Measurements from ENCODE around the gene PRR7.

PRR7 gene

DNA sequence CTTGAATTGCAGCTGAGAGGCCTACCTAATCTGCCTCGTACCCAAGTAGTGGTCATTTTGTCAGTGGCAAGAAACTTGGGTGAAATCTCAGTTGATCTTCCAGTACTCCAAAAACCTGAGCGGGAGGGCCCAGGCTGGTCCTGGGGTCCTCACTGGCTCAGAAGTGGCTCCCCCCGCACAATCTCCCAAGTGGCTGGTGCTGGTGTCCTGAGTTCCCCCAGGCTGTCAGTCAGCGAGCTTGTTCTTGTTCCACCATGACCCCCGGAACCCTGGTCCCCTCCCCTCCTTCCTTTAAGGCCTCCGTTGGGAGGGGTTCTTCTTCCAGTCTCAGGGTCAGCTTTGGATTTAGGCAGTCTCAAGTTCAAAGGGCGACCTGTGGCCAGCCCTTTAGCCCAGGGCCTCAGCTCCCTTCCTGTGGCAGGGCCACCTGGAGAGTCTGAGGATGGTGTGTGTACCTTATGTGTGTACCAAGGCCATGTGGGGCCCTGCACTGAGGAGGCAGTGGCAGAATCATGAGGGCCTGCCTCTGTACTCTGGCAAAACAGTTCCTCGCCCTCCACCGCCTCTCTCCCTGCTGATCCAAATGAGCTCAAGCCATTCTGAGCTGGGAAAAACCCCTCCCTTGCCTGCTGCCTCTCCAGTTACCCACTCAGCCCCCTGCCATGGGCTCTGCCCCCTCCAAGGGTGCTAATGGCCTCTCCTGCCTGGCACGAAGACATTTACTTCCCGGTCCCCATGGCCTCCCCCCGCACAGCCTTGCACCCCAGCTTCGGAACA, 31.3 kb downstream of the PRR7 start:
- H3K4me3 ChIP-seq (ENCODE audit: low read length): no peak overlapping the region
- H3F3A ChIP-seq (ENCODE audit: insufficient read depth, low read length): no peaks in the 10 kb centered on the region
- H3K79me2 ChIP-seq (ENCODE audit: low read length): no peaks in the 10 kb centered on the region
- H3K9me2 ChIP-seq (replicated peaks; ENCODE audit: insufficient read depth, low read length): no peaks in the 10 kb centered on the region
- no peaks in the 10 kb centered on the region for H3K36me3 ChIP-seq (replicated peaks; ENCODE audit: insufficient read depth, low read length)
- no peak for DNase-seq
- TF ChIP-seq EZH2phosphoT487 (IDR thresholded peaks at IDR 0.05; ENCODE audit: low read length) (no peak), EZH2 (optimal IDR thresholded peaks at IDR 0.05; ENCODE audit: low read depth, low read length) (no peak)
- TF ChIP-seq, protein P1, sequence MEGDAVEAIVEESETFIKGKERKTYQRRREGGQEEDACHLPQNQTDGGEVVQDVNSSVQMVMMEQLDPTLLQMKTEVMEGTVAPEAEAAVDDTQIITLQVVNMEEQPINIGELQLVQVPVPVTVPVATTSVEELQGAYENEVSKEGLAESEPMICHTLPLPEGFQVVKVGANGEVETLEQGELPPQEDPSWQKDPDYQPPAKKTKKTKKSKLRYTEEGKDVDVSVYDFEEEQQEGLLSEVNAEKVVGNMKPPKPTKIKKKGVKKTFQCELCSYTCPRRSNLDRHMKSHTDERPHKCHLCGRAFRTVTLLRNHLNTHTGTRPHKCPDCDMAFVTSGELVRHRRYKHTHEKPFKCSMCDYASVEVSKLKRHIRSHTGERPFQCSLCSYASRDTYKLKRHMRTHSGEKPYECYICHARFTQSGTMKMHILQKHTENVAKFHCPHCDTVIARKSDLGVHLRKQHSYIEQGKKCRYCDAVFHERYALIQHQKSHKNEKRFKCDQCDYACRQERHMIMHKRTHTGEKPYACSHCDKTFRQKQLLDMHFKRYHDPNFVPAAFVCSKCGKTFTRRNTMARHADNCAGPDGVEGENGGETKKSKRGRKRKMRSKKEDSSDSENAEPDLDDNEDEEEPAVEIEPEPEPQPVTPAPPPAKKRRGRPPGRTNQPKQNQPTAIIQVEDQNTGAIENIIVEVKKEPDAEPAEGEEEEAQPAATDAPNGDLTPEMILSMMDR (IDR thresholded peaks at IDR 0.05; ENCODE audit: low read length): no peak
- no peaks in the 10 kb centered on the region for H4K20me1 ChIP-seq (ENCODE audit: insufficient read depth, low read length)
- no peak overlapping the region for H3K4me2 ChIP-seq (ENCODE audit: low read depth, low read length)
- H2AFZ ChIP-seq (ENCODE audit: low read length): no peak overlapping the region
- peaks cover 12% of the 10 kb centered on the region for H3K27me3 ChIP-seq (replicated peaks; ENCODE audit: insufficient read depth, low read length)
- H3K9me3 ChIP-seq (replicated peaks; ENCODE audit: insufficient read depth, low read length): no peaks in the 10 kb centered on the region
- H3K4me1 ChIP-seq (ENCODE audit: low read length): no peaks in the 10 kb centered on the region
- H3K9ac ChIP-seq (ENCODE audit: low read length): no peak overlapping the region
- no peak overlapping the region for H3K27ac ChIP-seq (ENCODE audit: low read length)

DNA sequence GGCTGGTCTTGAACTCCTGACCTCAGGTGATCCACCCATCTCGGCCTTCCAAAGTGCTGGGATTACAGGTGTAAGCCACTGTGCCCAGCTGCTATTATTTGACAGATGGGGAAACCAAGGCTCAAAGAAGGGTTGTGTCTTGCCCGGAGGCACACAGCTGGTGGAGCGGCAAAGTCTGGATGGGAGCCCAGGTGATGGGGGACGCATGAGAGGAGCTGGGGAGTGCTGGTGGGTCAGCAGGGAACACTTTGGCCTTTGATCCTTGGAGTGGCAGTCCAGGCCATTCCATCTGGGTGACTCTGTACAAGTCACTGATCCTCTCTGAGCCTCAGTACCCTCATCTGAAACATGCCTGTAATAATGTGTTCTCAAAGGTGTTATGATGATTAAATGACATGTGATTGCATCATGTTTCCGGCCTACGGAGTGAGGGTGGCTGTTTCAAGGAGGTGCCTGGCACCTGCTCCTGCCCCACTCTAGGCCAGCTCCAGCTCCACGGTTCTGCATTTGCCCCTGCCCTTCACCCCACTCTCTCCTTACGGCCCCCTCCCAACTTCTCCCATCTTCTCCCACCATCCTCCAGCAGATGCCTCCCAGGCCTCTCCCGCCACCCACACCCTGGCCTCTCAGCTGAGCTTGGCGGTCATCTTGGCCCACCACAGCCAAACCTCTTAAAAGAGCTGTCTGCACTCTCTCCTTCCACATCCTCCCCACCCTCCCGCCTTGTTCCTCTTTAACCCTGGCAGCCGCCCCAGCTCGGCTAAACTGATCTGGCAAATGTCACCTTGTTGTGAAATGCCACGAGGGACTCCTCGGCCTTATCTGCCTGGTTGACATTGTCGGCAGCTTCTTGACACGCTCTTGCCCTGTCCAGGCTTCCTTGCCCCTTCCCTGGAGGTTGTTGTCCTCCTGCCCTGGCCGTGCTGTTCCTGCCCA, 32.4 kb downstream of the PRR7 start:
- no peak overlapping the region for H3K27ac ChIP-seq (ENCODE audit: low read length)
- H3K4me1 ChIP-seq (ENCODE audit: low read length): no peaks in the 10 kb centered on the region
- no peak for DNase-seq
- no peak overlapping the region for H3K4me3 ChIP-seq (ENCODE audit: low read length)
- H3K4me2 ChIP-seq (ENCODE audit: low read depth, low read length): no peak overlapping the region
- H3F3A ChIP-seq (ENCODE audit: insufficient read depth, low read length): no peaks in the 10 kb centered on the region
- no peaks in the 10 kb centered on the region for H3K9me3 ChIP-seq (replicated peaks; ENCODE audit: insufficient read depth, low read length)
- H3K9ac ChIP-seq (ENCODE audit: low read length): no peak overlapping the region
- H3K27me3 ChIP-seq (replicated peaks; ENCODE audit: insufficient read depth, low read length): peaks cover 10% of the 10 kb centered on the region
- H3K36me3 ChIP-seq (replicated peaks; ENCODE audit: insufficient read depth, low read length): no peaks in the 10 kb centered on the region
- H2AFZ ChIP-seq (ENCODE audit: low read length): no peak overlapping the region
- TF ChIP-seq, protein P1 (IDR thresholded peaks at IDR 0.05; ENCODE audit: low read length): no peak
- TF ChIP-seq EZH2phosphoT487 (IDR thresholded peaks at IDR 0.05; ENCODE audit: low read length) (no peak), EZH2 (optimal IDR thresholded peaks at IDR 0.05; ENCODE audit: low read depth, low read length) (no peak)
- no peaks in the 10 kb centered on the region for H3K9me2 ChIP-seq (replicated peaks; ENCODE audit: insufficient read depth, low read length)
- H4K20me1 ChIP-seq (ENCODE audit: insufficient read depth, low read length): no peaks in the 10 kb centered on the region
- no peaks in the 10 kb centered on the region for H3K79me2 ChIP-seq (ENCODE audit: low read length)

DNA sequence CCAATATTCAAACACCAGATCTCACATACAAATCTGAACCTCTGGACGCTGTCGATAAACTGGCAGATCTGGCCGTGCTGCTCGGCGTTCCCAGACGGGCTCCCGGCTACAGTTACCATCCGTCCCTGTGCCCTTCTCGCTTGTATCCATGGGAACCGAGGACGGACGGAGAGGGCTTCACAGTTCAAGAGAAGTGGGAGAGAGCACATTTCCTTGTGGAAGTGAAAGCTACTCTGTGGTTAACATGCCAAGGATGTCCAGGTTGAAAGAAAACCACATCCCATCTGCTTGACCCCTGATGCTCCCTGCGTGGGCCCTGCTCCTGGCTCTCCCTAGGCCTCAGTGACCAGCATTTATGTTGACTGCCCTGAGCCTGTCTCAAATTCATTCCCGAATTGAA, 33.2 kb downstream of the PRR7 start:
- no peak for DNase-seq
- Histone ChIP-seq H3K9ac (ENCODE audit: low read length) (no peak overlapping the region), H3K27me3 (replicated peaks; ENCODE audit: insufficient read depth, low read length) (peaks cover 2% of the 10 kb centered on the region), H3K27ac (ENCODE audit: low read length) (no peak overlapping the region), H2AFZ (ENCODE audit: low read length) (no peak overlapping the region), H3F3A (ENCODE audit: insufficient read depth, low read length) (no peaks in the 10 kb centered on the region), H3K4me2 (ENCODE audit: low read depth, low read length) (no peak overlapping the region), H3K79me2 (ENCODE audit: low read length) (no peaks in the 10 kb centered on the region), H3K4me1 (ENCODE audit: low read length) (no peaks in the 10 kb centered on the region), H3K36me3 (replicated peaks; ENCODE audit: insufficient read depth, low read length) (no peaks in the 10 kb centered on the region), H3K9me3 (replicated peaks; ENCODE audit: insufficient read depth, low read length) (no peaks in the 10 kb centered on the region), H3K4me3 (ENCODE audit: low read length) (no peak overlapping the region), H4K20me1 (ENCODE audit: insufficient read depth, low read length) (no peaks in the 10 kb centered on the region), H3K9me2 (replicated peaks; ENCODE audit: insufficient read depth, low read length) (no peaks in the 10 kb centered on the region)
- no peak for TF ChIP-seq EZH2 (optimal IDR thresholded peaks at IDR 0.05; ENCODE audit: low read depth, low read length)

Data from MM.1S (cell line).